Parathyroid adenoma (tissue), 2 donors: Measurements from ENCODE around the gene EIF4E3.

Source experiments
- H2AFZ ChIP-seq: fragments of 300-600 bp; sonication (generic); one replicate; pipeline ENCODE4 v1.7.0; 2017; ENCODE audit warnings: antibody characterized with exemption, mild to moderate bottlenecking
- H3K27ac ChIP-seq: fragments of 300-600 bp; sonication (generic); one replicate; pipeline ENCODE4 v1.7.0; 2017
- H3K27me3 ChIP-seq: fragments of 300-600 bp; sonication (generic); one replicate; pipeline ENCODE4 v1.7.0; 2017; ENCODE audit warnings: low read length; ENCODE audit not compliant: control insufficient read depth, insufficient read depth
- H3K36me3 ChIP-seq: fragments of 300-600 bp; sonication (generic); one replicate; pipeline ENCODE4 v1.7.0; 2017; ENCODE audit warnings: low read length; ENCODE audit not compliant: control insufficient read depth, insufficient read depth
- H3K4me1 ChIP-seq: fragments of 300-600 bp; sonication (generic); one replicate; pipeline ENCODE4 v1.7.0; 2017; ENCODE audit warnings: control low read depth
- H3K4me2 ChIP-seq: fragments of 300-600 bp; sonication (generic); one replicate; pipeline ENCODE4 v1.7.0; 2017; ENCODE audit warnings: low read length
- H3K4me3 ChIP-seq: fragments of 300-600 bp; sonication (generic); one replicate; pipeline ENCODE4 v1.7.0; 2017; ENCODE audit warnings: low read depth, low read length
- H3K79me2 ChIP-seq: fragments of 300-600 bp; sonication (generic); one replicate; pipeline ENCODE4 v1.7.0; 2017; ENCODE audit warnings: control low read depth
- H3K9ac ChIP-seq: fragments of 300-600 bp; sonication (generic); one replicate; pipeline ENCODE4 v1.7.0; 2017; ENCODE audit warnings: mild to moderate bottlenecking
- H3K9me3 ChIP-seq: fragments of 300-600 bp; sonication (generic); one replicate; pipeline ENCODE4 v1.7.0; 2017; ENCODE audit warnings: low read length; ENCODE audit not compliant: control insufficient read depth
- TF ChIP-seq, protein P1 (sequence below): fragments of 300-600 bp; sonication (generic); IDR thresholded peaks from one replicate; pipeline ENCODE4 v1.7.0; 2017; ENCODE audit warnings: antibody characterized with exemption, mild to moderate bottlenecking
- donor health status: primary hyperparathyroidism.

The EIF4E3 gene

DNA sequence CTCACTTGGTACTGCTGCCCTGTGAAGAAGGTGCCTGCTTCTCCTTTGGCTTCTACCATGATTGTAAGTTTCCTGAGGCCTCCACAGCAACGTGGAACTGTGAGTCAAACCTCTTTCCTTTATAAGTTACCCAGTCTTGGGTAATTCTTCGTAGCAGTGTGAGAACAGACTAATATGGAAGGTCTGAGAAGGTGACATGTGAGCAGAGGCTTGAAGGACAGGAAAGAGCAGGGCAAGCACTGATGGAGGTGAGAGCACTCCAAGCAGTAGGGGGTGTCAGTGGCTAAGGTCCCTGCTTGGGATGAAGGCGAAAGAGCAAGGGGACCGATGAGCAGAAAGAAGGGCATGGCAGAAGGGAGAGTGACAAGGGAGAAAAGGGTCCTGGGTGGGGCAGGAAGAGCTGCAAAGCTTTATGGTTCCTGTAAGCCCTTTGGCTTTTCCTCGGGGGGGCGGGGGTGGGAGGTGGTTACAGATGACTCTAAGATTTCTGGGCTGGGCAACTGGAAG is 3.5 kb downstream of the EIF4E3 start:
- Histone ChIP-seq H2AFZ (no peak overlapping the region), H3K9me3 (no peaks in the 10 kb centered on the region), H3K79me2 (peaks cover 48% of the 10 kb centered on the region), H3K4me1 (peaks cover 17% of the 10 kb centered on the region), H3K27me3 (no peaks in the 10 kb centered on the region), H3K4me3 (no peak overlapping the region), H3K4me2 (no peak overlapping the region), H3K9ac (no peak overlapping the region), H3K36me3 (no peaks in the 10 kb centered on the region), H3K27ac (no peak overlapping the region)
- TF ChIP-seq, protein P1, sequence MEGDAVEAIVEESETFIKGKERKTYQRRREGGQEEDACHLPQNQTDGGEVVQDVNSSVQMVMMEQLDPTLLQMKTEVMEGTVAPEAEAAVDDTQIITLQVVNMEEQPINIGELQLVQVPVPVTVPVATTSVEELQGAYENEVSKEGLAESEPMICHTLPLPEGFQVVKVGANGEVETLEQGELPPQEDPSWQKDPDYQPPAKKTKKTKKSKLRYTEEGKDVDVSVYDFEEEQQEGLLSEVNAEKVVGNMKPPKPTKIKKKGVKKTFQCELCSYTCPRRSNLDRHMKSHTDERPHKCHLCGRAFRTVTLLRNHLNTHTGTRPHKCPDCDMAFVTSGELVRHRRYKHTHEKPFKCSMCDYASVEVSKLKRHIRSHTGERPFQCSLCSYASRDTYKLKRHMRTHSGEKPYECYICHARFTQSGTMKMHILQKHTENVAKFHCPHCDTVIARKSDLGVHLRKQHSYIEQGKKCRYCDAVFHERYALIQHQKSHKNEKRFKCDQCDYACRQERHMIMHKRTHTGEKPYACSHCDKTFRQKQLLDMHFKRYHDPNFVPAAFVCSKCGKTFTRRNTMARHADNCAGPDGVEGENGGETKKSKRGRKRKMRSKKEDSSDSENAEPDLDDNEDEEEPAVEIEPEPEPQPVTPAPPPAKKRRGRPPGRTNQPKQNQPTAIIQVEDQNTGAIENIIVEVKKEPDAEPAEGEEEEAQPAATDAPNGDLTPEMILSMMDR: no peak

DNA sequence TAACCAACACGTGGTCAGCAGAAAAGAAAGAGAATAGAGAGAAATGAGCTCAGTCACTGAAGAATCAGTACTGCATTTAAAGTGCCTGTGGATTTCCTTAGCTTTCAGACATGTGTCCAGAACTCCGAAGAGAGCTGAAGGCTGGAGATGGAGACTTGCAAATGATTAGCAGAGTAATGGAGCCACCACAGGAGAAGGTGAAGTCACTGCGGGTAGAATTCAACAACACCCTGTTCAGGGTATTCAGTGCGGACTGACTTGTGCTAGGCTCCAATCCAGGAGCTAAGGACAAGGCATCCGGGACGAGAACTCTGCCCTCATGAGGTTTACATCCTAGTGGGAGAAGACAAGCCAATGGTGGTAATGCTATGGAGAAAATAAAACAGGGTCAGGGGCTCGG is 4.2 kb downstream of the EIF4E3 start:
- H3K27ac ChIP-seq: no peak overlapping the region
- H3K27me3 ChIP-seq: no peaks in the 10 kb centered on the region
- TF ChIP-seq, protein P1: no peak
- H3K4me2 ChIP-seq: no peak overlapping the region
- no peak overlapping the region for H3K9ac ChIP-seq
- no peak overlapping the region for H2AFZ ChIP-seq
- H3K79me2 ChIP-seq: peaks cover 48% of the 10 kb centered on the region
- peaks cover 17% of the 10 kb centered on the region for H3K4me1 ChIP-seq
- H3K36me3 ChIP-seq: no peaks in the 10 kb centered on the region
- no peak overlapping the region for H3K4me3 ChIP-seq
- no peaks in the 10 kb centered on the region for H3K9me3 ChIP-seq

DNA sequence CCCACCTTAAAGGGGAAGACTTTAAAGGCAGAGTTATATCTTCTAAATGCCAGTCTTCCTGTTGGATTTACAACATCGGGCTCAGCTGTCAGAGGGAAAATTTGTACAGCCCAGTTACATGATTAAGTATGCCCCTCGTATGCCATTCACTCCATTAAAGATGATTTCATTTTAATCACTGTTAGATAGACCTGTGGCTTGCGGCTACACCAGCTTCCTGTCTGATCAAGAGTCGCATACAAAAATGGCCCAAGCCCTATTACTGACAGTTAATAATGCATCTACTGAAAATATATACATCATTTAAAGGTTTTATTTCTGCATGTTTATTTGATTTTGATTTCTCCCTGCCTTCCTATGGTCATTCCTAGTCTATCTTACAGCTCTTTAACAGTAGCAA is 7.1 kb downstream of the EIF4E3 start:
- Histone ChIP-seq H3K79me2 (peaks cover 51% of the 10 kb centered on the region), H3K9ac (no peak overlapping the region), H3K4me3 (no peak overlapping the region), H3K27me3 (no peaks in the 10 kb centered on the region), H2AFZ (no peak overlapping the region), H3K9me3 (no peaks in the 10 kb centered on the region), H3K36me3 (no peaks in the 10 kb centered on the region), H3K27ac (no peak overlapping the region), H3K4me2 (no peak overlapping the region), H3K4me1 (peaks cover 8% of the 10 kb centered on the region)
- TF ChIP-seq, protein P1: no peak

DNA sequence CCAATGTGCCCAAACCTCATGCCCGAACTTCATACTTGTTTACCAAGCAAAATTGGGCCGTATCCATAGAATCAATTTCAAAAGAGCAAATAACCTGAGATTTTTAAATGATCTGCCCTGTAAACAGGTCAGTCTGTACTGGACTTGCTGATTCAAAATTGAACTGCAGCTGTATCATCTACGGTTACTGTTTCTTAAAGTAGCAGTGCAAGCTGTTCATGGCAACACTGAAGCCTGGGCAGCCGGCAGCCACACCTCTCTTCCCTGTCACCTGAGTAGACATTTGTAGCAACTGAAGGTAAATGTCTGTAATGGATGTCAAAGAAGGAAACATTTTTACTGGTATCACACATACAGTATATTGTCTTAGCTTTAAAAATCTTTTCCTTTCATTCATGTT is 10.6 kb downstream of the EIF4E3 start:
- H3K4me2 ChIP-seq: no peak overlapping the region
- TF ChIP-seq, protein P1: no peak
- H3K79me2 ChIP-seq: peaks cover 23% of the 10 kb centered on the region
- H3K9ac ChIP-seq: no peak overlapping the region
- H3K4me3 ChIP-seq: no peak overlapping the region
- no peaks in the 10 kb centered on the region for H3K27me3 ChIP-seq
- no peaks in the 10 kb centered on the region for H3K36me3 ChIP-seq
- H3K9me3 ChIP-seq: no peaks in the 10 kb centered on the region
- H2AFZ ChIP-seq: no peak overlapping the region
- no peak overlapping the region for H3K27ac ChIP-seq
- peaks cover 11% of the 10 kb centered on the region for H3K4me1 ChIP-seq

DNA sequence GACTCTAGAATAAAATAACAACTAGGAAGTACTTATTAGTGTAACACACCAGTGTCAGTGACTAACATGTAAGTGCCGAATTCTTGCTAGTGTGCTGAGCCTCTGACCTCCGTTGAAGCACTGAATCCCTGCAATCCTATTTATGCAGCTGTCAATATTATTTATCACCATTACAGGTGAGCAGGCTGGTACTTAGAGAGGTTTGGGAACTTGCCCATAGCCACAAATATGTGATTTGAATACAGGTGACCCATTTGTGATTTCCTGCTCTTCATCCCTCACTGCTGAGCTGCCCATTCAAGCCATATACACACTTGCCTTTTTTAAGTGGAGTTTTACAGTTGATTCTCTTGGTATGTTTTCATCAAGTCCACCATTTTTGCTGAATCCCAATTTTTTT is 12.2 kb downstream of the EIF4E3 start:
- no peaks in the 10 kb centered on the region for H3K27me3 ChIP-seq
- no peak overlapping the region for H2AFZ ChIP-seq
- H3K4me2 ChIP-seq: no peak overlapping the region
- peaks cover 14% of the 10 kb centered on the region for H3K4me1 ChIP-seq
- peaks cover 9% of the 10 kb centered on the region for H3K79me2 ChIP-seq
- H3K36me3 ChIP-seq: no peaks in the 10 kb centered on the region
- H3K9me3 ChIP-seq: no peaks in the 10 kb centered on the region
- no peak overlapping the region for H3K27ac ChIP-seq
- no peak overlapping the region for H3K9ac ChIP-seq
- TF ChIP-seq, protein P1: no peak
- no peak overlapping the region for H3K4me3 ChIP-seq
